ENCODE data around the gene EMB.
"Not testable (repeated sequence)": the region's sequence is repeated elsewhere in the genome, so short reads cannot be mapped to it uniquely, and the experiment has no call there.

The EMB gene

DNA sequence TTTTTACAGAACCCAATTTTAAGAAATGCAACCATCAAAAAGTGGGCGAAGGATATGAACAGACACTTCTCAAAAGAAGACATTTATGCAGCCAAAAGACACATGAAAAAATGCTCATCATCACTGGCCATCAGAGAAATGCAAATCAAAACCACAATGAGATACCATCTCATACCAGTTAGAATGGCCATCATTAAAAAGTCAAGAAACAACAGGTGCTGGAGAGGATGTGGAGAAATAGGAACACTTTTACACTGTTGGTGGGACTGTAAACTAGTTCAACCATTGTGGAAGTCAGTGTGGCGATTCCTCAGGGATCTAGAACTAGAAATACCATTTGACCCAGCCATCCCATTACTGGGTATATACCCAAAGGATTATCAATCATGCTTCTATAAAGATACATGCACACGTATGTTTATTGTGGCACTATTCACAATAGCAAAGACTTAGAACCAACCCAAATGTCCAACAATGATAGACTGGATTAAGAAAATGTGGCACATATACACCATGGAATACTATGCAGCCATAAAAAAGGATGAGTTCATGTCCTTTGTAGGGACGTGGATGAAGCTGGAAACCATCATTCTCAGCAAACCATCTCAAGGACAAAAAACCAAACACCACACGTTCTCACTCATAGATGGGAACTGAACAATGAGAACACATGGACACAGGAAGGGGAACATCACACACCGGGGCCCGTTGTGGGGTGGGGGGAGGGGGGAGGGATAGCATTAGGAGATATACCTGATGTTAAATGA, 19.7 kb downstream of the EMB start:
- not testable (repeated sequence) for DNase-seq

DNA sequence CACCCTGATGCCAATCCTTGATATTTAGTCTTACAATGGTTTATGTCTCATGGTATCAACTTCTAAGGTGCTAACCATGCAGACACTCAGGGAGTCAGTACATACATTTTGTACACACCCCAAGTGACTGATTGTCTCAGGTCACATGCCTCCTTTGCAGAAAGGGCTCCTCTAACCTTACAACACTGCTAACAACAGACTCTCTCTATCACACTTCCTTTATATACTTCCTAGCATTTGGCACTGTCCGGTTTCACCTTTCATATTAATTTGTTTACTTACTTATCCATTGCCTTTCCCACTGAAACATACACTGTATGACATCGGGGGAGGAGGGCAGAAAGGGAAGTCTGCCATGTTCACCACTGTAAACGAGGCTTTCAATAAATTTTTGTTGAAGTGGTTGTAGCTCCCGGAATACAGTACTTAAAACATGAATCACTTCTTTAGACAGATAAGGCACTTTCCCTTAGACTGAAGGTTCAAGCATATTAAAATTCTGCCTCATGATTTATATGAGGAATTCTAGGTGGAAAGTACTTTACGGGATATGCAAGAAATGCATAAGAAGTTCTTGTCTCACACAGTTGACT, 20.6 kb downstream of the EMB start:
- no peak for DNase-seq

DNA sequence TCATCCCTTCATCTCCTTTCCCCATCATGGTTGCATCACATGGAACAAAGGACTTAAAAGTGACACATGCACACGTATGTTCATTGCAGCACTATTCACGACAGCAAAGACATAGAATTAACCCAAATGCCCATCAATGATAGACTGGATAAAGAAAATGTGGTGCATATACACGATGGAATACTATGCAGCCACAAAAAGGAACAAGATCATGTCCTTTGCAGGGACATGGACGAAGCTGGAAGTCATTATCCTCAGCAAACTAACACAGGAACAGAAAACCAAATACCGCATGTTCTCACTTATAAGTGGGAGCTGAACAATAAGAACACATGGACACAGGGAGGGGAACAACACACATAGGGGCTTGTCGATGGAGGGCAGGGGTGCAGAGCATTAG, 21.4 kb downstream of the EMB start:
- not testable (repeated sequence) for DNase-seq

DNA sequence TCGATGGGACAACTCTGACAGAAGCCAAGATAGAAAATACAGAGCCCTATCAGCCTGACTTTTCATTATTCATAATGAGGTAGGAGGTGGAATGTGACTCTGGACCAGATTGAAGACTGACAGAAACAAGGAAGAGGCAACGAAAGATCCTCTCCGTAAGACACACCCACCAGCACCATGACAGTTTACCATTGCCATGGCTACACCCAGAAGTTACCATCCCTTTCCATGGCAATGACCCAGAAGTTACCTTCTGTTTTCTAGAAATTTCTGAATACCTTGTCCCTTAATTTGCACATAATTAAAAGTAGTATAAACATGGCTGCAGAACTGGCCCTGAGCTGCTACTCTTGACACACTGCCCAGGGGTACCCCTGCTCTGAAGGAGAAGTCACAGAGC, 24.5 kb downstream of the EMB start:
- DNase-seq: not testable (repeated sequence)

DNA sequence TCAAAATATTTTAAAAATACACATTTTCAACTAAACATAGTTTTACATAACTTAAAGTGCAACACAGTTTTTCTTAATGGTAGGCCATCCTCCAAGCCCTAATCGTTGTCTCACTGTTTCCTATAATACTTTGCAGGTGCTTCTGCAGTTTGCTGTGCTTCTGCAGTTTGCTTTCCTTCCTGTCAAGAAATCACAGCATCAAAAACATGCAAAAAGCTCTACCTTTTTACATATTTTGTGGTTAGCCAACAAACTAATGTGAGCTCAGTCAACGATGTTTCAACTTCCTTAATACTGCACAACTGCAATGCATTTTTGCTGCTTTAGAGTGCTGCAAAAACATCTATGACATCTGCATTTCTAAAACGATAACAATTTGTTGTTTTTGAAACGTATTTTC, 25.2 kb downstream of the EMB start:
- no peak for DNase-seq

DNA sequence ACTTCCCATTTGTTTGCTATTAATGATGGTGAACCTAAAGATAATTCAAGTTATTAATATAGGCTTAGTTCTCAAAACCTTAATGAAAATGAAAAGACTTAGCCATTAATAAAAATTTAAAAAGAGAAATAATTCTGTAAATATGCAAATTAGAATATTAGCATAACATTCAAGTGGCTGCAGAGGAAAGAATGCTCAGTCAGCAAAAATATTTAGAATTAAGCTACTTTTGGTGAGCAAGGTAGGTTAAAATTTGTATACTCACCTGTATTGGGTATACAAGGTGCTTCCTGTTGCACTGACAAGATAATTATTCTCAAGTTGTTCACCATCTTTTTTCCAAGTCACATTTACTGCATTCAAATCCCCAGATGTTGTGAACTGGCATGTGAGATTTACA, 30.2 kb downstream of the EMB start:
- DNase-seq: not testable (repeated sequence)

DNA sequence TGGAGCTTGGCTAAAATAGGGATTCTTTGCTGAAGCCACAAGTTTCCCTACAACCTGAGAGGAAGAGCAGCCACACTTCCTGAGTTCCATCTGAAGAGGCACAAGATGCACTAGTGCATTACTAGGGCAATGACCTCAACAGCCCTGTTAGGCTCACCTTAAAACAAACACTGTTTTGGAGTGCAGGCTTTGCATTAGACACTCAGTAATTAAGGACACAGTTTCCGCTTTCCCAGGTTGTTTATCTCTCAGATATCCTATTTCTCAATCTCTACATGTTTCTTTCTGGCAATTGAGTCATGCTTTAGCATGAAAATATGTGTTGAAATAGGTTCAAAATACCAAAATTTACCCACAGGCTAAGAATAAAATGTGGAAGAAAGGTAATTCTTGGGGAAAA, 34.2 kb downstream of the EMB start:
- no peak for DNase-seq

DNA sequence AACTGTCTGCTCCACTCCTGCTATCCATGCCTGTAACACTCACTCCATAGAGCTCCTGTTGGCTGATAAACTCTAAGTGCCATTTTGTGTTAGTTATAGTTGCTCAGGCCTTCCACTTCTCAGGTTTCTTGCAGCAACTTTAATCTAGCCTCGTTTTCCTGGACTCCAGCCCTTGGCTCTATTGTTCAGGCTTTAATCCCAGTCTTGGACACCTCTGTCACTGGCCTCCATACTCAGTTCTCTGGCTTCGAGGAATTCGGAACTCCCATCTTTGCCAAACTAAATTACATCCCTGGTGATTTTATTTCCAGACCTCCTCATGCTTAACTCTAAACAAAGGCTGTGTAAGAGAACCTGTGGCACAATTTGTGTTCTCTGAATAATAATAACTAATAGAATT, 39.8 kb downstream of the EMB start:
- no peak for DNase-seq

DNA sequence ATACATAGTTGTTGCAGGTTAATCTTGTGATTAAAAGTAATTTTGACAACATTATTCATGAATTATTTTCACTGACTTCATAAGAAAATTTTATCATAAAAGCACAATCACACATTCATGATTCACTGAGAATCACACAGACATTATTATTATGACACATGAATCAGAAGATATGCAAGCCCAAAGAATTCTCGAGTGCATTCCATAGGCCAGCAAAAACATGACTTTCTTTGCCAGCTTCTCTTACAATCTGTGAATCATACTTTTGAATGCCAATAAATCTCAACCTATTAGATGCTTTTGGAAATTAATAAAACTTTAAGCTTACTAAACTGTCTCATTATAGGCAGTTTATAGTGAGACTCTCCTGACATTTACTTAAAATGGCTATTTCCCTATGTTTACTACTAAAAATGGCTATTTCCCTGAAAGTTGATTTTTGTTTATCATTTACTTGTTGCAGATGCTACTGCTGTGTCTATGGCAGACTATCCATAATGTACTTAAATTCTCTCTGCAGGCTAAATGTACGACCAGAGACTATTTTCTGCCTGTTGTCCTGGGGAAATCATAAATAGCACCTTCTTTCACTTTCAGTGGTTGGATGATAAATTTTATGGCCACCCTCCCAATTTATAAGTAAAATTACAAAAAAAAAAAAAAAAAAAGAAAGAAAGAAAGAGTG, 47.0 kb downstream of the EMB start:
- not testable (repeated sequence) for DNase-seq

DNA sequence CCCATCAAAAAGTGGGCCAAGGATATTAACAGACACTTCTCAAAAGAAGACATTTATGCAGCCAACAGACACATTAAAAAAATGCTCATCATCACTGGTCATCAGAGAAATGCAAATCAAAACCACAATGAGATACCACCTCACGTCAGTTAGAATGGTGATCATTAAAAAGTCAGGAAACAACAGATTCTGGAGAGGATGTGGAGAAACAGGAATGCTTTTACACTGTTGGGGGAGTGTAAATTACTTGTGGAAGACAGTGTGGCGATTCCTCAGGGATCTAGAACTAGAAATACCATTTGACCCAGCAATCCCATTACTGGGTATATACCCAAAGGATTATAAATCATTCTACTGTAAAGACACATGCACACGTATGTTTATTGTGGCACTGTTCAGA, 48.8 kb downstream of the EMB start:
- DNase-seq: not testable (repeated sequence)

DNA sequence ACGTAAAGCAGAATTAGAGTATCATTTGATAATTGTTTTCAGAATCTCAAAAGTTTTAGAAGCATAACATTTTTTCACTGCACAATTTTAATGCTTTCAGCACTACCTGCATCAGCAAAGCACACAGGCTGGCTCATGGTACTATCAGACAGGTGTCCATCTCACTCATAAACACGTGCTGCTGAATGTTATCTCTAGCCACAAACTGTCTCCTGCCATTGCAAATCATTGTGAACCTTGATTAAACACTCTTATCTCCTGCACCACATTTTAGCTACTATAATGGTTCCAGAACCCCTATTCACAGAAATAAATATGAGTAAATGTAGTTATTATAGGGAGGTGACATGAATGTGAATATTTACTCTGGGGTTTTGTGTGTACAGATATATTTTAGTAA, 56.7 kb downstream of the EMB start:
- not testable (repeated sequence) for DNase-seq

DNA sequence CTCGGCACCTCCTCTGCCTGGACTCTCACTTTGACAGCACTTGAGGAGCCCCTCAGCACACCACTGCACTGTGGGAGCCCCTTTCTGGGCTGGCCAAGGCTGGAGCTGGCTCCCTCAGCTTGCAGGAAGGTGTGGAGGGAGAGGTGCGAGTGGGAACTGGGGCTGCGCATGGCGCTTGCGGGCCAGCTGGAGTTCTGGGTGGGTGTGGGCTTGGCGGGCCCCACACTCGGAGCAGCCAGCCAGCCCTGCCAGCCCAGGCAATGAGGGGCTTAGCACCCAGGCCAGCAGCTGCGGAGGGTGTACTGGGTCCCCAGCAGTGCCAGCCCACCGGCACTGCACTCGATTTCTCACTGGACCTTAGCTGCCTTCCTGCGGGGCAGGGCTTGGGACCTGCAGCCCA, 64.4 kb downstream of the EMB start:
- not testable (repeated sequence) for DNase-seq

DNA sequence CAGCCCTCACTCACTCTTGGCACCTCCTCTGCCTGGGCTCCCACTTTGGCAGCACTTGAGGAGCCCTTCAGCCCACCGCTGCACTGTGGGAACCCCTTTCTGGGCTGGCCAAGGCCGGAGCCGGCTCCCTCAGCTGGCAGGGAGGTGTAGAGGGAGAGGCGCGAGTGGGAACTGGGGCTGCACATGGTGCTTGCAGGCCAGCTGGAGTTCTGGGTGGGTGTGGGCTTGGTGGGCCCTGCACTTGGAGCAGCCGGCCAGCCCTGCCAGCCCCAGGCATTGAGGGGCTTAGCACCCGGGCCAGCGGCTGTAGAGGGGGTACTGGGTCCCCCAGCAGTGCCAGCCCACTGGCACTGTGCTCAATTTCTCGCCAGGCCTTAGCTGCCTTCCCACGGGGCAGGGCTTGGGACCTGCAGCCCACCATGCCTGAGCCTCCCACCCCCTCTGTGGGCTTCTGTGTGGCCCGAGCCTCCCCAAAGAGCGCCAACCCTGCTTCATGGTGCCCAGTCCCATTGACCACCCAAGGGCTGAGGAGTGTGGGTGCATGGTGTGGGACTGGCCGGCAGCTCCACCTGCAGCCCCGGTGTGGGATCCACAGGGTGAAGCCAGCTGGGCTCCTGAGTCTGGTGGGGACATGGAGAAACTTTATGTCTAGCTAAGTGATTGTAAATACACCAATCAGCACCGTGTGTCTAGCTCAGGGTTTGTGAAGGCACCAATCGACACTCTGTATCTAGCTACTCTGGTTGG, 71.6 kb downstream of the EMB start:
- not testable (repeated sequence) for DNase-seq

DNA sequence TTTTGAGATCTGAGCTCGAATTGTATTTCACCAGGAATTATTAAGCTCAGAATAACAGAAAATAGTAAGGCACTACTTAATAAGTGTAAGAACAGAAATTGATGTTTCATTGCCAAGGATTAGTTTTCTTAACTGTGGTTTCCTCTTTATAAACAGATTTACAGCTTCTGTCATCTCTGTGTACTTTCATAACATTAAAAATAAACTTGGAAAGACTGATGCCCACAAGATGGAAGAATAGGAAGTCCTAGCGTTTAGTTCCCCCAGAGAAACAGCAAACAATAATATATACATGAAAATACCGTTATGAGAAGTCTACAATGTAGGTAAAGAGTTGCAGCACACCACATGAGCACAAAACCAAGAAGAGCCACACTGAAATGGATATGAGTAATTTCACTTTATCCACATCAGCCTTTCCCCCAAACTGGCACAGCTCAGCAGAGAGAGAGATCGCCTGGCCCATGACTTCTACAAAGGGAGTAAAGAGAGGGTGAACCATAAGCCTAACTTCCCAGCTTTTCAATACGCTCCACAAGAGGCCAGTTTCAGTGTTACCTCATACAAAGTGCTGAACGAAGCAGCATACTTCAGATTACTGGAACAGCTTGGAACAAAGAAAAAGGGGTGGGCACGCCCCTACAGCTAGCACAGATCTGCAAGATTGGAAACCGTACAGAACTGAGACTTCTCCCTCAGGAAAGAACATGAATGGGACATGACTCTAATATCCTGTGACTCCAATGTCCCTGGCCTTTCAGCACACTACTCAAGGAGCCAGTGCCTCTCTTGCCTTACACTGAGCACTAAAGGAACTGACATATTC, 75.4 kb downstream of the EMB start:
- DNase-seq: no peak

DNA sequence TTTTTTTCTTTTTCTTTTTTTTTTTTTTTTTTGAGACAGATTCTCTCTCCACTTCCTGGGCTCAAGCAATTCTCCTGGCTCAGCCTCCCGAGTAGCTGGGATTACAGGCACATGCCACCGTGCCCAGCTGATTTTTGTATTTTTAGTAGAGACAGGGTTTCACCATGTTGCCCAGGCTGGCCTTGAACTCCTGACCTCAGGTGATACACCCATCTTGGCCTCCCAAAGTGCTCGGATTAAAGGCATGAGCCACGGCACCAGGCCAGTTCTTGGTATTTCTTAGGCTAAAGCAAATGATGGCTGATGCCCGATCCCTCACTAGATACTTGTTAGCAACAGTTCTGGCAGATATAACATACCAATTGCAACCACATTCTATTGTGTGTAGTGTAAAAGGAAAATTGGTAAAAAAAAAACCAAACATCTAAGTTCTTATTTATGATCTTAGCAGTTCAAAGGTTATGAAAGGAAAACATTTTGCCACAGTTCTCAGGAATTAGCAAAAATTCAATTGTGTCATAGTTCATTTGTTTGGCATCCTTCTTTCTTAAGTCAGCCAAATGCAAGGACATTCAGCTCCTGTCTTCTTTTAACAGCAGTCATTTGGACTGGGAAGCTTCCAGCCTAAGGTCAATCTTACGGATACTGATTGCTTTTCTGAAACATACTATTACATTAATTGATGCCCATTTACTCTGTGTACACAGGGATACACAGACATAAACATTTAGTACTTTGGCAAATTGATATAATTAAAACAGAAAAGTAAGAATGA, 76.4 kb downstream of the EMB start:
- not testable (repeated sequence) for DNase-seq

DNA sequence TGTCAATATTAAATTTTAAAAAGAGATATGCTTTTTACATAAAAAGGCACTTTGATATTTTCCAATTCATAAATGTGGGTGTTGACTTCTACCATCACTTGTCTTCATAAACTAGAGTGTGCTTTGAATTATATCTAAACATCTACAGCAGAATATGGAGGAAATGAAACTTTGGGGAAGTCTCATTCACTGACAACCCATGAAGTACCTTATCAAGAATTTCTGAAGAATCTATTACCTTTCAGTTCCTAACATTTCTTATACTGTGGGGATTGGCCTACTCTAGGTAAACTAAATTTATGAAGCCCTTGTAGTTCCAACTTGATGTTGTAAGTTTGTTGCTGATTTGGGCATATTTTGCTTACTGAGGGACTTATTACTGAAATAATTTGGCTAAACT, 81.9 kb downstream of the EMB start:
- DNase-seq: no peak

DNA sequence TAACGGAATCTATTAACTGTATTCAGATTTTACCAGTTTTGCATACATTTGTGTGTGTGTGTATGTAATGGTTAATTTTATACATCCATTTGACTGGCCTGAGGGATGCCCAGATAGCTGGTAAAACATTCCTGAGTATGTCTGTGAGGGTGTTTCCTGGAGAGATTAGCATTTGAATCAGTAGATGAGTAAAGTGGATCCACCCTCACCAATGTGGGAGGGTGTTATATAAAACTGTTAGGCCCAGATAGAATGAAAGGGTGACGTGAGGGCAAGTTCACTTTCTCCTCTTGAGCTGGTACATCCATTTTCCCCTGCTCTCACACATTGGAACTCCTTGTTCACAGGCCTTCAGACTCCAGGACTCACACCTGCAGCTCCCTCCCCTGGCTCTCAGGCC, 88.7 kb downstream of the EMB start:
- no peak for DNase-seq

Measured in amygdala (tissue), 56 donors.